ENCODE measurements around the gene CYP26A1. TPM values are rescaled to one million over a fixed set of nuclear protein-coding genes. Genes with fewer than 3 reads are reported as not detected.
A peak's percentile ranks its signal among the peaks of the same experiment; 100 is the strongest.

Gene CYP26A1
- total RNA-seq, 4 donors from 2014 or later, result not detected

- DNase-seq (ENCODE audit: extremely low spot score), result peak; percentile 75
- no peak for TF ChIP-seq EP300 (IDR thresholded peaks at IDR 0.05)
- Histone ChIP-seq H3K4me3 (peak overlapping the region in 3 of 4 donors; percentile 46 to 52 (median 46)), H3K27ac (replicated peaks in 1 of 4) (no peak overlapping the region), H3K27me3 (peaks cover 10 to 87% (median 33%) of the 10 kb centered on the region in 4 donors), H3K36me3 (no peaks in the 10 kb centered on the region), H3K9me3 (no peaks in the 10 kb centered on the region), H3K4me1 (peaks cover 35 to 45% (median 42%) of the 10 kb centered on the region in 4 donors)
- 3% methylated on average over 62 of the region's 67 CpGs for WGBS
- intact Hi-C loops (cut with DNase I), result no loop called here
These were observed 1.1 kb downstream of the CYP26A1 start for GRCh38 chr10:93074597-93075368.

- Histone ChIP-seq H3K9me3 (no peaks in the 10 kb centered on the region), H3K36me3 (no peaks in the 10 kb centered on the region), H3K4me3 (peak overlapping the region in 1 of 4 donors; percentile 46), H3K27me3 (peaks cover 10 to 84% (median 33%) of the 10 kb centered on the region in 4 donors), H3K27ac (replicated peaks in 1 of 4) (no peak overlapping the region), H3K4me1 (peaks cover 35 to 51% (median 46%) of the 10 kb centered on the region in 4 donors)
- DNase-seq (ENCODE audit: extremely low spot score), result peak; percentile 84
- WGBS, result 30% methylated on average over 25 of the region's 25 CpGs
- TF ChIP-seq POLR2A (IDR thresholded peaks at IDR 0.05; ENCODE audit: low read depth), result no peak
- TF ChIP-seq POLR2AphosphoS5 (IDR thresholded peaks at IDR 0.05), result no peak
- TF ChIP-seq CTCF (IDR thresholded peaks at IDR 0.05), result no peak
- no peak for TF ChIP-seq EP300 (IDR thresholded peaks at IDR 0.05)
- intact Hi-C loops (cut with DNase I), result no loop called here
These were observed 1.9 kb downstream of the CYP26A1 start for GRCh38 chr10:93075369-93076221.

- 71% methylated on average over 2 of the region's 2 CpGs for WGBS
- no peak overlapping the region for H3K4me3 ChIP-seq
- TF ChIP-seq POLR2A (IDR thresholded peaks at IDR 0.05; ENCODE audit: low read depth), result no peak
- TF ChIP-seq POLR2AphosphoS5 (IDR thresholded peaks at IDR 0.05), result no peak
- no peak for TF ChIP-seq EP300 (IDR thresholded peaks at IDR 0.05)
- TF ChIP-seq CTCF (IDR thresholded peaks at IDR 0.05), result no peak
- H3K27me3 ChIP-seq, result peaks cover 10 to 78% (median 31%) of the 10 kb centered on the region in 4 donors
- DNase-seq (ENCODE audit: extremely low spot score), result no peak
- peaks cover 32 to 43% (median 41%) of the 10 kb centered on the region in 4 donors for H3K4me1 ChIP-seq
- H3K9me3 ChIP-seq, result no peaks in the 10 kb centered on the region
- no peaks in the 10 kb centered on the region for H3K36me3 ChIP-seq
- H3K27ac ChIP-seq (replicated peaks in 1 of 4), result no peak overlapping the region
- intact Hi-C loops (cut with DNase I), result no loop called here
These were observed 3.2 kb downstream of the CYP26A1 start for GRCh38 chr10:93076871-93077270.

- 85% methylated on average over 5 of the region's 5 CpGs for WGBS
- H3K4me3 ChIP-seq, result no peak overlapping the region
- intact Hi-C loops (cut with DNase I), result no loop called here
- TF ChIP-seq POLR2A (IDR thresholded peaks at IDR 0.05; ENCODE audit: low read depth), result no peak
- no peak for TF ChIP-seq EP300 (IDR thresholded peaks at IDR 0.05)
- TF ChIP-seq CTCF (IDR thresholded peaks at IDR 0.05), result no peak
- TF ChIP-seq POLR2AphosphoS5 (IDR thresholded peaks at IDR 0.05), result no peak
- H3K36me3 ChIP-seq, result no peaks in the 10 kb centered on the region
- peaks cover 21 to 33% (median 31%) of the 10 kb centered on the region in 4 donors for H3K4me1 ChIP-seq
- H3K27me3 ChIP-seq, result peaks cover 10 to 68% (median 22%) of the 10 kb centered on the region in 4 donors
- H3K9me3 ChIP-seq, result no peaks in the 10 kb centered on the region
- H3K27ac ChIP-seq (replicated peaks in 1 of 4), result no peak overlapping the region
- DNase-seq (ENCODE audit: extremely low spot score), result peak; percentile 72
These were observed 4.2 kb downstream of the CYP26A1 start for GRCh38 chr10:93077860-93078337.
